Liver (tissue), 9 donors: ENCODE results near the gene CPNE1. TPM values are rescaled to one million over a fixed set of nuclear protein-coding genes. Genes with fewer than 3 reads are reported as not detected.

Experiments used
- DNase-seq: peaks from one replicate; pipeline ENCODE4 v3.0.0-alpha.2; 2017; ENCODE audit warnings: low spot score
- H3K27ac ChIP-seq, 2 donors: one replicate each; pipeline ENCODE4 v1.7.0; 2013; ENCODE audit warnings: inconsistent platforms in 2 of 2, low read length in 2 of 2, control low read depth in 1 of 2, low read depth in 1 of 2, mild to moderate bottlenecking in 1 of 2
- H3K27me3 ChIP-seq, 4 donors: one replicate each; pipeline versions ENCODE4 v1.6.1 to v1.7.0; 2013; ENCODE audit warnings: low read length in 3 of 4, inconsistent platforms in 1 of 4, mild to moderate bottlenecking in 1 of 4, moderate library complexity in 1 of 4; ENCODE audit not compliant: control insufficient read depth in 4 of 4, insufficient read depth in 4 of 4
- H3K36me3 ChIP-seq, 4 donors: one replicate each; pipeline versions ENCODE4 v1.6.1 to v1.7.0; 2013; ENCODE audit warnings: low read length in 3 of 4, mild to moderate bottlenecking in 3 of 4, low read depth in 1 of 4, moderate library complexity in 1 of 4; ENCODE audit not compliant: control insufficient read depth in 4 of 4, insufficient read depth in 3 of 4
- H3K4me1 ChIP-seq, 4 donors: one replicate each; pipeline versions ENCODE4 v1.6.1 to v1.7.0; 2013; ENCODE audit warnings: low read length in 3 of 4, mild to moderate bottlenecking in 3 of 4, moderate library complexity in 1 of 4; ENCODE audit not compliant: control insufficient read depth in 4 of 4, insufficient read depth in 4 of 4
- H3K4me3 ChIP-seq, 3 donors: one replicate each; pipeline versions ENCODE4 v1.6.1 to v1.7.0; 2013; ENCODE audit warnings: low read length in 3 of 3, control low read depth in 1 of 3, low read depth in 1 of 3, mild to moderate bottlenecking in 1 of 3
- H3K9ac ChIP-seq, 2 donors: one replicate each; pipeline ENCODE4 v1.7.0; 2013; ENCODE audit warnings: low read length in 2 of 2, mild to moderate bottlenecking in 2 of 2, moderate library complexity in 2 of 2, control low read depth in 1 of 2, low read depth in 1 of 2
- H3K9me3 ChIP-seq, 4 donors: one replicate each; pipeline versions ENCODE4 v1.6.1 to v1.7.0; 2013; ENCODE audit warnings: low read length in 3 of 4; ENCODE audit not compliant: control insufficient read depth in 4 of 4
- CTCF ChIP-seq: fragments of 150-350 bp; IDR thresholded peaks from 2 replicates; pipeline ENCODE4 v1.5.1; 2017; ENCODE audit warnings: improper control_type of control experiment, low read depth, low read length; ENCODE audit not compliant: missing input control
- FOXA1 ChIP-seq: IDR thresholded peaks from 2 replicates; pipeline ENCODE4 v1.6.1; 2016; ENCODE audit warnings: antibody characterized with exemption
- HNF4G ChIP-seq: IDR thresholded peaks from 2 replicates; pipeline ENCODE4 v1.6.1; 2016; ENCODE audit warnings: antibody characterized with exemption
- JUND ChIP-seq, 2 donors: IDR thresholded peaks; 2 replicates each; pipeline ENCODE4 v1.6.1; 2016; ENCODE audit warnings: antibody characterized with exemption in 2 of 2
- NR2F2 ChIP-seq: IDR thresholded peaks from 2 replicates; pipeline ENCODE4 v1.6.1; 2016; ENCODE audit warnings: antibody characterized with exemption
- RAD21 ChIP-seq, 2 donors: IDR thresholded peaks; 2 replicates each; pipeline ENCODE4 v1.6.1; 2016; ENCODE audit warnings: antibody characterized with exemption in 2 of 2, mild to moderate bottlenecking in 2 of 2
- RXRA ChIP-seq, 2 donors: IDR thresholded peaks; 2 replicates each; pipeline ENCODE4 v1.6.1; 2017 to 2018; ENCODE audit warnings: antibody characterized with exemption in 2 of 2, mild to moderate bottlenecking in 1 of 2
- SP1 ChIP-seq: IDR thresholded peaks from 2 replicates; pipeline ENCODE4 v1.6.1; 2018; ENCODE audit warnings: antibody characterized with exemption, mild to moderate bottlenecking
- TAF1 ChIP-seq: conservative IDR thresholded peaks from 2 replicates; pipeline ENCODE4 v1.6.1; 2016; ENCODE audit warnings: antibody characterized with exemption, mild to moderate bottlenecking
- WGBS: extraction: QIAGEN DNeasy Blood & Tissue Kit; methylation state at CpG from one replicate; pipeline ENCODE4 v1.1.7; 2013; 5-methylcytosine and 5-hydroxymethylcytosine counted together
- polyA plus RNA-seq, 2 donors: library from polyadenylated mRNA; stranded (reverse) in 1 of 2; unstranded in 1 of 2; fragments of 200-250 nt in 1 of 2; fragments of >200 nt in 1 of 2; fragmentation: Nextera tagmentation in 1 of 2; extraction: Ambion mirVana in 1 of 2; gene quantifications; one replicate each; pipeline versions ENCODE4 v1.2.1 to v1.2.3, GENCODE V29; 2013 to 2015
- total RNA-seq, 2 donors: library from RNA; depleted of rRNA; stranded (reverse); fragments of >200 nt; gene quantifications; one replicate each; pipeline ENCODE4 v1.2.3, GENCODE V29; 2014
- TF ChIP-seq, protein P1 (sequence below): IDR thresholded peaks from 2 replicates; pipeline ENCODE4 v1.6.1; 2016; ENCODE audit warnings: antibody characterized with exemption
- TF ChIP-seq, protein P2 (sequence below): IDR thresholded peaks from 2 replicates; pipeline ENCODE4 v1.6.1; 2016; ENCODE audit warnings: antibody characterized with exemption
- TF ChIP-seq, protein P3 (sequence below): IDR thresholded peaks from 2 replicates; pipeline ENCODE4 v1.6.1; 2016; ENCODE audit warnings: antibody characterized with exemption
- donor health status: healthy.
- donor health status: healthy.
- donor health status: healthy.
- donor health status: healthy.
- donor health status: healthy.

CPNE1 gene
- total and polyA plus RNA-seq, 4 donors, result 25.5 to 55.4 (median 50.5) TPM

- H3K36me3 ChIP-seq, result peaks cover 17 to 52% (median 46%) of the 10 kb centered on the region in 4 donors
- 82% methylated on average over 4 of the region's 4 CpGs for WGBS
- H3K9ac ChIP-seq, result no peak overlapping the region
- peaks cover 0 to 25% (median 15%) of the 10 kb centered on the region in 4 donors for H3K4me1 ChIP-seq
- DNase-seq, result no peak
- TF ChIP-seq RXRA (IDR thresholded peaks at IDR 0.05) (no peak), TAF1 (no peak), FOXA1 (no peak), CTCF (no peak), JUND (IDR thresholded peaks at IDR 0.05) (no peak), RAD21 (IDR thresholded peaks at IDR 0.05) (no peak), SP1 (no peak), HNF4G (no peak)
- TF ChIP-seq, protein P1, sequence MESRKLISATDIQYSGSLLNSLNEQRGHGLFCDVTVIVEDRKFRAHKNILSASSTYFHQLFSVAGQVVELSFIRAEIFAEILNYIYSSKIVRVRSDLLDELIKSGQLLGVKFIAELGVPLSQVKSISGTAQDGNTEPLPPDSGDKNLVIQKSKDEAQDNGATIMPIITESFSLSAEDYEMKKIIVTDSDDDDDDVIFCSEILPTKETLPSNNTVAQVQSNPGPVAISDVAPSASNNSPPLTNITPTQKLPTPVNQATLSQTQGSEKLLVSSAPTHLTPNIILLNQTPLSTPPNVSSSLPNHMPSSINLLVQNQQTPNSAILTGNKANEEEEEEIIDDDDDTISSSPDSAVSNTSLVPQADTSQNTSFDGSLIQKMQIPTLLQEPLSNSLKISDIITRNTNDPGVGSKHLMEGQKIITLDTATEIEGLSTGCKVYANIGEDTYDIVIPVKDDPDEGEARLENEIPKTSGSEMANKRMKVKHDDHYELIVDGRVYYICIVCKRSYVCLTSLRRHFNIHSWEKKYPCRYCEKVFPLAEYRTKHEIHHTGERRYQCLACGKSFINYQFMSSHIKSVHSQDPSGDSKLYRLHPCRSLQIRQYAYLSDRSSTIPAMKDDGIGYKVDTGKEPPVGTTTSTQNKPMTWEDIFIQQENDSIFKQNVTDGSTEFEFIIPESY, result no peak
- TF ChIP-seq, protein P2, sequence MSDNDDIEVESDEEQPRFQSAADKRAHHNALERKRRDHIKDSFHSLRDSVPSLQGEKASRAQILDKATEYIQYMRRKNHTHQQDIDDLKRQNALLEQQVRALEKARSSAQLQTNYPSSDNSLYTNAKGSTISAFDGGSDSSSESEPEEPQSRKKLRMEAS, result no peak
- no peaks in the 10 kb centered on the region for H3K9me3 ChIP-seq
- no peak overlapping the region for H3K27ac ChIP-seq
- no peak overlapping the region for H3K4me3 ChIP-seq
- H3K27me3 ChIP-seq, result no peaks in the 10 kb centered on the region
Observed at GRCh38 chr20:35702824-35703695, 38.4 kb upstream of the CPNE1 start.

GRCh38 chr20:35702051-35702823 is 37.5 kb upstream of the CPNE1 start:
- no peaks in the 10 kb centered on the region for H3K27me3 ChIP-seq
- TF ChIP-seq, protein P3, sequence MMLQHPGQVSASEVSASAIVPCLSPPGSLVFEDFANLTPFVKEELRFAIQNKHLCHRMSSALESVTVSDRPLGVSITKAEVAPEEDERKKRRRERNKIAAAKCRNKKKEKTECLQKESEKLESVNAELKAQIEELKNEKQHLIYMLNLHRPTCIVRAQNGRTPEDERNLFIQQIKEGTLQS, result no peak
- TF ChIP-seq JUND (IDR thresholded peaks at IDR 0.05) (no peak), FOXA1 (no peak), SP1 (no peak), NR2F2 (no peak)
- H3K36me3 ChIP-seq, result peaks cover 17 to 46% (median 39%) of the 10 kb centered on the region in 4 donors
- no peak for DNase-seq
- H3K27ac ChIP-seq, result no peak overlapping the region
- no peak overlapping the region for H3K9ac ChIP-seq
- H3K4me3 ChIP-seq, result no peak overlapping the region
- WGBS, result 88% methylated on average over 12 of the region's 12 CpGs
- peaks cover 0 to 32% (median 22%) of the 10 kb centered on the region in 4 donors for H3K4me1 ChIP-seq
- H3K9me3 ChIP-seq, result no peaks in the 10 kb centered on the region
